ENCODE data around the gene FBRSL1.

FBRSL1 gene

DNA sequence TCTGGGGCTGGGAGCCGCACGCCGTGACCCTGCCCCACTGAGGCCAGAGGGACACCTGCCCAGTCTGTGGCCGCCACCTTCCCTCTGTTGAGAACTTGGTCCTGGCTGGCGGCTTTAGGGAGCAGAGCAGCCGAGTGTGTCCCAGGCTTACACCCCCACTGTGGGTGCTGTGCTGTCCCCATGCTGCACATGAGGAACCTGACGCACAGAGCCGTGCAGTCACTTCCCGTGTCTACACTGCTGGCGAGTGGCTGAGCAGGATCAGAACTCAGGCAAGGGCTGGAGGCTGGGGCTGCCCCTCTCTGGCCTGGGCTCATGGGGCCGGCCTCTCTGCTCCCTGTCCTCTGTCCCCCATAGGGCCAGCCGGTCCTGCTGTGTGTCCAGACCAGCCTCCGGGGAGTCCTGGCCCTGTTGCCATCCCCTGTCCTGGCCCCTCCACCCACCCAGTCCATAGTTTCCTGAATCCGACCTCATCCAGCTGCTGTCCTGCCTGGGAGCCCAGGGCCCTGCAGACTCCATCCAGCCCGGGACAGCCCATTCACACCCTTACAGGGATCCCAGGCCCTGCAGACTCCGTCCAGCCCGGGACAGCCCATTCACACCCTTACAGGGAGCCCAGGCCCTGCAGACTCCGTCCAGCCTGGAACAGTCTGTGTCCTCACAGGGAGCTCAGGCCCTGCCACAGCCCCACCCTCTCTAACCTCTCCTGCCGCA, 10.3 kb downstream of the FBRSL1 start:
- DNase-seq: no peak

DNA sequence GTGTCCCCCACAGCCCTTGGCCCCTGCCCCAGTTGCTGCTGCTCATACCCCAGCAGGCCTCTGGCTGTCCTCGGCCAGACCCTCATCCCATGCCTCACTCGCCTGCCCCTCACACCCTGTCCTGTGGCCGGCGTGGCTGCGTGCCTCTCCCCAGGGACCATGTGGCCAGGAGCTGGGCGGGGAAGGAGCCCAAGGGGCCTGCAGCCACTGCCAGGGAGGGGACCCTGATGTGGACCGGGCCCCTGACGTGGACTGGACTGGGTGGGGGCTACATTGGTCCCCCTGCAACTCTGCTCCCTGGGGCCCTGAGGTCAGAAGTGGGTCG, 10.9 kb downstream of the FBRSL1 start:
- DNase-seq: no peak

DNA sequence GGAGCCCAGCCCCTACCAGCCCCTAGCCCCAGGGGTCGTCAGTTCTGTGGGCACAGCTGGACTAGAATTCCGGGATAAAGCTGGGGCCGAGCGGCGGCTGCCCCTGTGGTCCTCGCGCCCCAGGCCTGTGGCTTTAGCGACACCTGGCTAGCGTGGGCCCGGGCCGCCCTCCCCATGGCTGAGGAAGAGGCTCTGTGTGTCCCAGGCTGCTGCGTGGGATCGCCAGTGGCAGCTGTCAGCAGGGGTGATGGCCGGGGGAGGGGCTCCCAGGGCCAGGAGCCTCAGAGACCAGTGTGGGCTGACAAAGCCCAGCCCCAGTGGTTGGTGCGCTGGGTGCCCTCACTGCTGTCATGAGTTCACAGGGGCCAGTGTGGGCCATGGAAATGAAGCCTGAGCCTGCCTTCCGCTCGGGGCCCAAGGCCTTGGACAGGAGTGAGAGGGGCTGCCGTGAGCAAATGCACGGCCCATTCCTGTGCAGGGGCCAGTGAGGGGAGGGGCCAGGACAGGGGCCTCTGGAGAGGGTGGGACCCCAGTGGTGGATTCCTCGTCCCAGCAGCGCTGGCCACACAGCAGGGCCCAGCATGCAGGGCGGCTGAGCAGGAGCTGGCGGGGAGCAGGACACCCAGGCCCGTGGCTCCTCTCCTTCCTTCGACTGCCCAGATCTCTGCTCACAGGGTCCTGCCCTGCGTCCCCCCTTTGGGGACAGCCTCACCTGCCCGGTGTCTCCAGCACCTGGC, 11.4 kb downstream of the FBRSL1 start:
- no peak for DNase-seq

DNA sequence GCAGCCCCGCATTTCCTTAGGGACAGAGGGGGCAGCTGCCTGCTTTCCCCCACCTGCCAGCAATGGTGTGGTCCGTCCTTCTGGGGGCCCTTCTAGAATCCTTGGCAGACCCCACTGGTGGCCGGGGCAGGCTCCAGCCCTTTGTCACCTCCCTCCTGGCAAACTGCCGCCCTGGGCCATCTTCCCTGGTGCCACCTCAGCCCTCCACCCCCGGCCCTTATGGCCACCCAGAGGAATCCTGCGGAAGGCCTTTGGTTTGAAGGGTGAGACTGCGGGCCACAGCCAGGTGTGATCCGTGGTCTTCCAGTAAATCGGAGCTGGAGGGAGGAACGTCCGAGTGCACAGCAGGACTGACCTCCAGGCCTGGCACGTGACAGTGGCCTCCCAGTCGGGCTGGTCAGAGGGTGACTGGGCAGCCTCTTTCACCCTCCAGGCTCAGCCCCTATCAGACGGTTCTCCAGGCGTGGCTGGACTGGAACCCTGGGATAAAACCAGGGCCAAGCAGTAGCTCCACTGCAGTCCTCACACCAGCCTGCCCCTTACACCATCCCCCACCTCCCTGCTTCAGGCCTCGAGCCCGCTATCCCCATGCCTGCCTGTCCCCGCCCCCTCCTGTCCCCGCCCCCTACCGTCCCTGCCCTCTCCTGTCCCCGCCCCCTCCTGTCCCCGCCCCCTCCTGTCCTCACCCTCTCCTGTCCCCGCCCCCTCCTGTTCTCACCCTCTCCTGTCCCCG, 12.4 kb downstream of the FBRSL1 start:
- no peak for DNase-seq

DNA sequence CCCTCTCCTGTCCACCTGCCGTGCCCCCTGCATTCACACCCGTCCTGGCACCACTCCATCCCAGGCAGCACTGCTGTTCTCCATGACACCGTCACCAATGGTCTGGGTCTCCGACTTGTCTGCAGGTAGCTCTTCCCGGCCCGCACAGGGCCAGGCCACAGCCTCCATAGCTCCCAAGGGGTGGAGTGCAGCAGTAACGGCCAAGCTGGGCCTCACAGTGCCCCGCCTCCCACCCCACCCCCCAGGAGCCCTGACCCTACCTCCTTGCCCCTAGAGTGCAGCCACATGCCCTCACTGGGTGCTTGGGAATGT, 12.9 kb downstream of the FBRSL1 start:
- DNase-seq: no peak

DNA sequence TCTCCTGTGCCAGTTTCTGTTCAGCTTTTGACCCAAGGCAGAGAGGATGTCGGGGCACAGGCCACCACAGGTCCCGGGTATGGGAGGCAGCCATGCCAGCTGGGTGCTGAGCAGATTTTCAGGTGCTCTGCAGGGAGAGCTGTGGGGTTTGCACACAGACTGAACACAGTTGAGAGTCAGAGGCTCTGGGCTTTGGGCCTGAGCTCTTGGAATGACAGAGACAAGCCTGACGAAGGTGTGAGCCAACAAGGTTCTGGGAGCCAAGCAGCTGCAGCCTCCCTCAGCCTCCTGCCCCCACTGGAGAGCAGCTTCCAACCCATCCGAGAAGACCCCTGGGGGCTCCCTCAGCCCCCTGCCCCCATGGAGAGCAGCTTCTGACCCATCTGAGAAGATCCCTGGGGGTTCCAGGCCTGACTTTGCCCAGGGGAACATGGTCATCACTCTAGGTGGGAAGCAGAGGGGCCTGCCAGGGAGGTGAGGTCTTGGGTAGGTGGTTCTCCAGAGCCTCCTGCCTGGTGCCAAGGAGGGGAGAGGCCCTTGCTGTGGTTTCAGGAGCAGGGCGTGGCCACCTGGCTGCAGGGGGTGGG, 13.8 kb downstream of the FBRSL1 start:
- no peak for DNase-seq

DNA sequence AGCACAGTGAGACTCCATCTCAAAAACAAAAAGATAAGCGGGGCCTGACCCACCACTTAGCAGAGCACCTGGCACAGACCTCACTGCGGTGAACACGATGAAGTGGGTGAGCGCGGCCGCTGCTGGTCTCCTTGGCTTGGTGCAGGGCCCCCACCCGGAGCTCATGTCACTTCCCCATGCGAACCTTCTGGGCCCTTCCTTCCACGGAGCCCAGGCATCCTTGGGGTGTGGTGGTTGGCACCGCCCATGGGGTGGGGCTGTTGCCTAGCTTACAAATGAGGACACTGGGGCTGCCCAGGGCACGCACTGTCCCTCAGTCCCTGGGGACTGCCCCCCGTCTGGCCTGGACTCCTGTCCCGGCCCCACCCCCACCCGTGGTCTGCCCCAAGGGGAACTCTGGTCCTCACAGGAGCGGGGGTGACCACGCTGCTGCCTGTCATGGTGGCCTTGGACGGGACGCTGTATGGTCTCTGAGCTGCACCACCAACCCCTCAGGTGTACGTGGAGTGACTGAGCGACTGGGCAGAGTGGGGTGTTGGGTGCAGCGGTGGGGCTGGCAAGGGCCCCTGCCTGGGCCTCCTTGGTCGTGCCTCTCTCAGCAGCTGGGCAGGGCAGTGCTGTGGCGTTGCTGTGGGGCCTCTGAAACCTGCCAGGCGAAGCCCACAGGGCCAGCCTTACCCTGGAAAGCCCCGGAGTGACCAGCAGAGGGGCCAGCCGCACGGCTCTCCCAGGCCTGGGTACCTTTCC, 15.3 kb downstream of the FBRSL1 start:
- no peak for DNase-seq

DNA sequence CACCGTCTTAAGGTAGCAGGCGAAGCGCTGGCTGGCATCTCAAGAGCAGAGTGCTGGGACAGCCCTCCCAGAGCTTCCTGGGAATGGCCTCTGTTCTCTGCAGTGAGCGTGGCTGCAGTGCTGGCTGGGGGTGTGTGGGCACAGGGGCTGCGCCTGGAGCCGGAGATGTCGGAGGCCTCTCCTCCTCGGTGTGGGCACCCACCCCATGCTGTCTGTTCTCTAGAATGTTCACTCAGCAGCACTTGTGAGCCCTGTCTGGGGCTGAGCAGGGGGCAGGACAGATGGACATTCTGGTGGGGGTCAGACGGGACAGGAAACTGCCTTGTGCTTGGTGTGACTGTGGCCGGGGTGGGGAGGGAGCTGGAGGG, 15.9 kb downstream of the FBRSL1 start:
- DNase-seq: no peak

DNA sequence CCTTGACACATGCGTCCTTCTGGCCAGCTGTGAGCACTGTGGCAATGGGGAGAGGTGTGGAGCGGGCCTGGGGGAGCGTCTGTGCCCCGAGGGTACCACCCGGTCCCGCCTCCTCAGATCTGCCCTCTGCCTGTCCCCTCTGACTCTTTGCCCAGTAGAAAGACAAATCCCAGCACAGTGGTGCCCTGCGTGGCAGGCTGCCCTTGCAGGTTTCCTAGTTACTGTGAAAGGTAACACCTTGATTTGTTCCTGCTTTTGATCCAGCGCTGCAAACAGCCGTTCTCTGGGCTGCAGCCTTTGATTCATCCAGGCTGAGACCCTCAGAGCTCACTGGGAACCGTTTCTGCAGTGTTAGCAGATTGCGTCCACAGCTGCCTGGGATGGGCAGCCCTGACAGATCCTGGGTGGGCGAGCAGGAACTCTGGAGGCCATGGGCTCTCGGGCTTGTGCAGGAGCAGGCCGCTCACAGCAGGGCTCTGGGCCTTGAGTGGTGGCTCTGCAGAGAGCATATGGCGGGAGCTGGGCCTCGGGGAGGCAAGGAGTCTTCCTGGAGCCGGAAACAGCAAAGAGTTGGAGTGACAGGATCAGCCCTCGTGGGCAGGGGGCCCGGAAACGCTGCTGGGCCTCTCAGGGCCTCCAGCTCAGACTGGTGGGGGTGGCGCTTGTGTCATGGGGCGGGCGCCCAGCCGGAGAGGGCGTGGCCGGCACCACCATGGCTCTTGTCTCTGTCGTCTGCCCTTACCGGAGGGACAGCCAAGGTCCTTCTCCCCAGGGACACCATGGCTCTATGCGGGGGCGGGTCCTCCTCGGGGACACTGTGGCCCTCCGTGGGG, 16.6 kb downstream of the FBRSL1 start:
- DNase-seq: no peak

DNA sequence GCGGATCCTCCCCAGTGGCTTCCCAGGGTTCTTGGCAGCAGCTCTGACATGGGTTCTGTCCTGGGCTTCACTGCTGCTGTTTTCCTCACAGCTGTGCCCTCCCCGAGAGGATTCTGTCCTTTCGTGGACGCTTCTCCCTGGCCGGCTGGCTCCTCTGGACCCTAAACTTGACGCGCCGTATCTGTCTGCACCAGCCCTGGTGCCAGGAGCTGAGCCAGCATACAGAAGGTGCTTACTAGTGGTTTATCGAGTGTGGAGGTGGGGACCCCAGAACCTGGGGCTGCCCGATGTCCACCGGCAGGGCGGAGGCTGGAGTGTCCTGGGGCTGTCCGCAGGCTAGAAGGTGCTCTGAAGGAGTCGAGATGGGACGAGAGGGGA, 17.2 kb downstream of the FBRSL1 start:
- DNase-seq: no peak

DNA sequence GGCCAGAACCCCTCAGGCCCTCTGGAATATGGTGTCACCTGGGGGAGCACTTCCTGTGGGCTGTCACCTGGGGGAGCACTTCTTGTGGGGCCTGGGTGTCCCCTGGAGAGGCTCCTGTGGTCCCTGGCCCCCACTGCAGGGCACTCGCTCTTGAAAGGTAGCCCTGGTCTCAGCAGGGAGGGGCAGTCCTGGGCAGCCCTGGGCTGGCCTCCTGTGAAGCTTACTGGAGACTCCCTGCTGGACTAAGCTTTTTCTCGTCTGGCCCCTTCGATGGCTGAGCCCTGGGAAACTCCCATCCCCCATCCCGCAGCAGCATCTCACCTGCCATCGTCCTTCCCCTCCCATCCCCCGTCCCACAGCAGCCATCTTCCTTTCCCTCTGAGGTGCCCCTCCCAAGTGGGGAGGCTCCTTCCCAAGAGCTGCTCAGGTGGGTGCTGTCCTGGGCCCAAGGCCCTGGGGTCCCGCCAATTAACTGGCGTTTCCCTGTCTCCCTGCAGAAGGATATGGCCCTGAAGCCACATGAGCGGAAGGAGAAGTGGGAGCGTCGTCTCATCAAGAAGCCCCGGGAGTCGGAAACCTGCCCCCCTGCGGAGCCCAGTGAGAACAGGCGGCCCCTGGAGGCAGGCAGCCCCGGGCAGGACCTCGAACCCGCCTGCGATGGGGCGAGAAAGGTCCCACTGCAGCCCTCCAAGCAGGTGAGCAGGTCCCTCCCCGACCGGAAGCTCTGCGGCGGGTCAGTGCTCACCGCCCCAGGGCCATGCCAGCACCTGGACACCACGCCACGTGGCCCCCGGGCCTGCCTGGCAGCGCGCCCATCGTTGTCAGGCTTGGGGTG, 17.9 kb downstream of the FBRSL1 start:
- no peak for DNase-seq

DNA sequence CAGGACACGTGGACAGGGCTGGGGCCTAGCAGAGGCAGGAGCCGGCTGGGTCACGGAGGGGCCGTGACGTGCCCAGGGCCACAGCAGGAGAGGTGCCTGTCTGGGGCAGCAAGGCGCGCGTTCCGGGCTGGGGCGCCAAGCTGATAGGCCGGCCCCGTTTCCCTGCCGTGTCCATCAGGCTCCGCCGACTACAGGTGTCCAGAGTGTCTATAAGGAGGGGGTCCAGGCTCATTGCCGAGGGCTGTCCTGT, 18.5 kb downstream of the FBRSL1 start:
- DNase-seq: no peak

DNA sequence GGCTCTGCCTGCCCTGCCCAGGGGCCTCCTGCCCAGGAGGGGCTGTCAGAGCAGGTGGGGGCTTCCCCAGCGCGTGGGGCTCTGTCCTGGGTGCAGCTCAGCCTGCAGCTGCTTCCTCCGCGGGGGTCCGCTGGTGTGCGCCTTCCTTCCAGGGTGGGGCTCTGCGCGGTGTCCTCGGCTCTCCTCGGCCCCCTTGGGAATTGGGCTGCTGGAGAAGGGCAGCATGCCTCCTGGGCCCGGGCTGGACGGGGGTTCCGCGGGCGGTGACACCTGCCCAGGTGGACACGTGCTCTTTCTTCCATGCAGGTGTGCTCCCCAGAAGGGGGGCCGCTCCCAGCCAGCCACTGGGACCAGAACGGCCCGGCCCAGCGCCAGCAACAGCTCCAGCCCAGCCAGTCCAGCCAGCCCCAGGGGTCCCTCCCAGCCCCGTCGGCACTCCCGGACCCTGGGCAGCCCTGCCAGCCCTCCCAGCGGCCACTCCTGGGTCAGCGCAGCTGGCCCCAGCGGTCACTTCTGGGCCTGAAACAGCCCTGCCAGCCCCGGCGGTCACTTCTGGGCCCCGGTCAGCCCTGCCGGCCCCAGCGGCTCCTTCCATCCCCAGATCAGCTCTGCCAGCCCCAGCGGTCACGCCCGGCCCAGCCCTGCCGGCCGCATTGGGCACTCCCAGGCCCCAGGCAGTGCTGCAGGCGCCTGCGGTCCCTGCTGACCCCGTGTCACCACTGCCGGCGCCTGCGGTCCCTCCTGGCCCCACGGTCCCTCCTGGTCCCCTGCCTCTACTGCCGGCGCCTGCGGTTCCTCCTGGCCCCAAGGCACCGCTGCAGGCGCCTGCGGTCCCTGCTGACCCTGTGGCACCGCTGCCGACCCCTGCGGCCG, 19.1 kb downstream of the FBRSL1 start:
- DNase-seq: no peak

DNA sequence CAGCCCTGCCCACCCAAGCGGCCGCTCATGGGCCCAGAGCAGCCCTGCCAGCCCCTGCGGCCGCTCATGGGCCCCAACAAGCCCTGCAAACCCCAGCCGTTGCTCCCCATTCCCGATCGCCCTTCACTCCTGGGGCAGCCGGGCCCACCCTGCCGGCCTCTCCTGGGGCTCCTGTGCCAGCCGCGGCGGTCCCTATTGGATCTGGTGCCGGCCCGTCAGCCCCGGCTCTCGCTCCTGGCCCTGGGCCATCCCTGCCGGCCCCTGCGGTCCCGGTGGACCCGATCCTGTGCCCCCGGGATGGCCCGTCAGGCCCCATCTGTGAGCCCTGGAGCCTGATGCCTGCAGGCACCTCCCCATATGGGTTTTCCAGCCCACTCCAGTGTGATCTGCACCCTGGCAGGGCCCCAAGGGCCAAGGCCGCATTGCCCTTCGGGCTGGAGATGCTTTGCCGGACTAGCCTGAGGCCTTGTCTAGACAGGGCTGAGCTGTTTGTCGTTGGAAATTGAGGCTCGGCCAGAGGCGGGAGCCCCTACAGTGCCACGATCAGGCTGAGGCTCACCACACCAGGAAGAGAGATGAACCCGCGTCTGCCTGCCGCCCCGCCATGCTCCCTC, 20.3 kb downstream of the FBRSL1 start:
- DNase-seq: no peak

DNA sequence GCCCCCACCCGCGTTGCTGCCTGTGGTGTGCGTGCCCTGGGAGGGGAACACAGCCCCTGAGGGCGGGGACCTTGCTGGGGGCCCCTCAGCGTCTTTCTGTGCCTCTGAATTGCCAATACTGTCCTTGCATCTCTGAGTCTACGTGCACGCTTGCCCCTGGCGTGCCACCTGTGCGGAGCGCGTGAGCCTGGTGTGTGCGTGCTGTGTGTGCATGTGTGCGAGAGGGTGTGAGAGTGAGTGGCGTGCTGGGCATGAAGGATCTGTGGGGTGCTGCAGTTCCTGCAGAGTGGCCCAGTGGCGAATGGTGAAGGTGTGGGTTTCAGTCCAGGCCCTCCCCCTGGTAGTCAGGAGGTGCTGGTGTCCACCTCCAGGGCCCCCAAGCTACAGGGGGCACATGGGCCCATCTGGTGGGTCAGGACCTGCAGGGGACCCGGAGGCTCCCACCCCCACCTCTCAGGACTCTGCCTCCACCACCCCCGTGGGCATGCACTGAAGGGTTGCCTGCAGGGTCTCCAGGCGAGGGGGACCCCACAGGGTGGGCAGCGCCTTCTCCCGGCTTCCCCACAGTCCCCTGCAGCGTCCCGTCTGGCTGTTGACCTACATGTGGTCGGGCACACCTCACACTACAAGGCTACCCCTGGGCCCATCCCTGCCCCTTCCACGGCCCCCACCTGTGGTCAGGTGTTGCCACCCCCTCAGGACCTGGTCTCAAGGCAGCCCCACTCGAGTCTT, 21.0 kb downstream of the FBRSL1 start:
- DNase-seq: no peak

DNA sequence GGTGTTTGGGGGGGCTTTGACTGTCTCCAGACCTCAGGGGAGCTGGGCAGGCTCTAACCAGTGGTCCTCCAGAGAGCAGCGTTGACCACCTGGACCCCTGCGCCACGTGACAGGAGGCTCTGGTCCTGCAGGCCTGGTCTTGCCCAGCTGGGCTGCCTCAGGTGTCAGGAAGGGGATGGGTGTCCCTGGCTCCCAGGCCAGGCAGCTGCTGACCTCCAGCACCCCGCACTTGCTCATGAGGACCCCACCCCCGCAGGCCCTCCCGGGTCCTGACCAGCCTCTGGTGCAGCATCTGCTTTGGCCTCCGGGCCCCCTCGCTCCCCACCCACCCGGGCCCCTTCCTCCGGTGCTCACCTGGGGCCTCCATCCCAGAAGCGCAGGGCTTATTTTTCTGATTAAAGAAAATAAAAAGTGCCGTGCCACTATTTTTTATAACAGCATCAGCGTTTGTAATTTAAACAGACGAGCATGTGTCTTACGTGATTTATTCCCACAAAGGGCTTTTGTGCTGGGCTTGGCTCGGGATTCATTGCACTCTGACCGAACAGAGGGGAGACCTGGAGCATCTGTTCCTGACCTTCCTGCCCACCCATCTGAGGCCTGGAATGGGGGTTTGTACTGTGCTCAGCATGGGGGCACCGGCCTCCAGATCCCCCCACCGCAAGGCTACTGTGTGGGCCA, 21.7 kb downstream of the FBRSL1 start:
- DNase-seq: no peak

DNA sequence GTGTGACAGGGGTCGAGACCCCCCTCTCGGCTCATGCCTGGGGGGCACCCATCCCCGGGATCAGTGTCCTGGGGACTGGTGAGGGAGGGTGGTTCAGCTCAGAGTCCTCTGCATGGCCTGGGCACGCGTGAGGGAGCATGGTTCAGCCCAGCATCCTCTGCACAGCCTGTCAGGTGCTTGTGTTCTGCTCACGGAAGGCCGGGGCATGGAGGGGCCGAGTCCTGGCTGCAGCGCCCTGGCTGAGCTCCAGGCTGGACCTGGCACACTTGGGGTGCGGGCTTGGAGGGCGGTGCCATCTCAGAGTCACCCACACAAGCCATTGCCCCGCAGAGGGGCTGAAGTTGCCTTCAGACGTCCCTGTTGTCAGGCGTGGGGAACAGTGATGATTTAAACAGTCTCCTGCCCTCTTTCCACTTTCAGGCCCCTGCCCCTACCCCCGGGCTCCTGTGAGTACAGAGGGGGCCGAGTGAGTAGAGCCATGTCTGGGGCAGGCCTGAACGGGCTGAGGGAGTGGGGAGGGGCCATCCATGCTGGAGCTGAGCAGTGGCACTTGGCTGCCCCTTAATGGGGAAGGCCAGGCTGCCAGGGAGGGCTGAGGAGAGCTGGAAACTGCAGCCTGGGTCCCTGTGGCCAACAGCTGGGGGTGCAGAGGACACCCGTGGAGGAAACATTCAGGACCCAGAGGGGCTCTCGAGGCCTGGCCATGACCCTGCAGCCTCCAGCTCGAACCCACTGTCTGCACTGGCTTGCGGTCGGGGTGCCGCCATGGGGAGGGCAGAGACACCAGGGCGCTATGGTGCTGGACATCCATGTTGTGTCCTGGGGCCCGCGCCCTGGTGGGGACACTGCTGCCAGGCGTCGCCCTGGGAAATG, 22.5 kb downstream of the FBRSL1 start:
- DNase-seq: no peak

DNA sequence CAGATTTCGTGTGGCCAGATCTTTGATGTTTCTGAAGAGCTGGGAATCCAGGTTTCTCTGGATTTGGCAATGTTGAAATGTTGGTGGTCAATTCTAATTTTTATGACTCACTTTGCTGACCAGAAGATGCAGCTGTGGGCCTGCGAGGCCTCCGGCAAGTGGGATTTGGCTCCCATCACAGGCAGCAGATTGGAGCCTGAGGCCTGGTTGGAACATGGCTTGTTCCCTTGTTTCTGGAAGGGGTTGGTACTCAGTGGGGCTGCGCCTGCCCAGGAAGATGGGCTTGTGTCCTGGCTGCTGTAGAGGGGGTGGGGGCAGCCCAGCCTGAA, 23.1 kb downstream of the FBRSL1 start:
- DNase-seq: no peak
